ENCODE results near the gene UPF3A.
"Not testable (repeated sequence)": the region's sequence is repeated elsewhere in the genome, so short reads cannot be mapped to it uniquely, and the experiment has no call there.

DNA sequence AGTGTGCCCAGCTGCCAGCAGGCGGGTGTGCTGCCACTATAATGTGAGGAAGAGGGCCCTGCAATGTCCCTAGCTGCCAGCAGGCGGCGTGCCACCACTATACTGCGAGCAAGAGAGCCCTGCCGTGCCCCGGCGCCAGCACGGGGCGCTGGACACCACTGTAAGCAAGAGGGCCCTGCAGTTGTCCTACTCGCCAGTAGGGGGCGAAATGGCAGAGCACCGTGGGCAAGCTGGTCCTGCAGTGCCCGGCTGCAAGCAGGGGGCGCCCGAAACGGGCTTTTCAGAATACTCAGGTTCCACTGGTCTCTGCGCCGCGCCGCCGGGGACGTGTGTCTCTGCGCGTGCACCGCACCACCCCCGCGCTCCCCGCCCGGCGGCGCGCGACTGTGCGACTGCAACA, 71.4 kb downstream of the UPF3A start:
- TF ChIP-seq POLR2A, POLR2AphosphoS5 (IDR thresholded peaks at IDR 0.05): not testable (repeated sequence)
- TF ChIP-seq, protein P1, sequence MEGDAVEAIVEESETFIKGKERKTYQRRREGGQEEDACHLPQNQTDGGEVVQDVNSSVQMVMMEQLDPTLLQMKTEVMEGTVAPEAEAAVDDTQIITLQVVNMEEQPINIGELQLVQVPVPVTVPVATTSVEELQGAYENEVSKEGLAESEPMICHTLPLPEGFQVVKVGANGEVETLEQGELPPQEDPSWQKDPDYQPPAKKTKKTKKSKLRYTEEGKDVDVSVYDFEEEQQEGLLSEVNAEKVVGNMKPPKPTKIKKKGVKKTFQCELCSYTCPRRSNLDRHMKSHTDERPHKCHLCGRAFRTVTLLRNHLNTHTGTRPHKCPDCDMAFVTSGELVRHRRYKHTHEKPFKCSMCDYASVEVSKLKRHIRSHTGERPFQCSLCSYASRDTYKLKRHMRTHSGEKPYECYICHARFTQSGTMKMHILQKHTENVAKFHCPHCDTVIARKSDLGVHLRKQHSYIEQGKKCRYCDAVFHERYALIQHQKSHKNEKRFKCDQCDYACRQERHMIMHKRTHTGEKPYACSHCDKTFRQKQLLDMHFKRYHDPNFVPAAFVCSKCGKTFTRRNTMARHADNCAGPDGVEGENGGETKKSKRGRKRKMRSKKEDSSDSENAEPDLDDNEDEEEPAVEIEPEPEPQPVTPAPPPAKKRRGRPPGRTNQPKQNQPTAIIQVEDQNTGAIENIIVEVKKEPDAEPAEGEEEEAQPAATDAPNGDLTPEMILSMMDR (IDR thresholded peaks at IDR 0.05 in 8 of 11, conservative IDR thresholded peaks at IDR 0.05 in 3 of 11): peak in 4 of 11 experiments; percentile 18 to 43 (median 34)
